Measurements from ENCODE around the gene MPRIP.

Gene MPRIP

GRCh38 chr17:17070931-17071330 is 28.7 kb downstream of the MPRIP start:
- DNase-seq (ENCODE audit: low read depth), result no peak

DNA sequence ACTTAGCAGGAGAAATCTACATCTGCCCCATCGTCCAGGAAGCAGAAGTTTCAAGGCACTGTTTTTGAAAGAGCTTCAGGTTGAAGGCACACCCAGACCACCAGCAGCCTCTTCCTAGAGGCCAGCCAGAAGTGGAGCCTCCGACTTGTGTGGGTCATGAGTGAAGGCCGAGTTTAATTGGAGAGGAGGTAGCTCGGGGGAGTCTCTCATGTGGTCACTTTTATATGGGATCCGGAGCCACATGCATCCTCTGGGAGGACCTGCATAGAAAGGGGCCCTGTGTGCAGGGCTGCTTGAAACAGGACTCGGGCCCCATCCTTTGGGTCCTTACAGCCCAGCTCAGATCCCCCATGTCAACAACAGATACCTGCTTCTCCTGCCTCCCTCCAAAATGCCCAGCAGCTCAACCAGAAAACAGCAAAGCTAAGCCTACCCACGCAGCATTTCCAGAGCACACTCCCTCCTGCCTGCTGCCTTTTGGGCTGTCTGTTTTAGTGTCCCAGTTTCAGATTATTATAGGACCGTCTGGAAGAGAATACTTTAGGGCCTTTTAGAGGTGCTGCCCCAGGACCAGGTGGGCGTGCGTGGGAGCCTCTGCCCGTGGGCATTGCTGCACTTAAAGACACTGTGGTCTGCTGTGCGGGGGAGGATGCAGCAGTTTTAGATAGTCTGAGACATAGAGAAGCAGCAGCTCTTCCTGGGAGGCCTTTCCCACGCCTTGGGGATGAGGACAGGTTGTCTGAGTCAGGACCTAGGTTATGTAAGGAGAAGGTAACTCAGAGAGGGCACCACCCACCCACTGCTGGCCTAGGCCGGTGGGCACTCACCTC is 29.5 kb downstream of the MPRIP start:
- DNase-seq (ENCODE audit: low read depth), result no peak

DNA sequence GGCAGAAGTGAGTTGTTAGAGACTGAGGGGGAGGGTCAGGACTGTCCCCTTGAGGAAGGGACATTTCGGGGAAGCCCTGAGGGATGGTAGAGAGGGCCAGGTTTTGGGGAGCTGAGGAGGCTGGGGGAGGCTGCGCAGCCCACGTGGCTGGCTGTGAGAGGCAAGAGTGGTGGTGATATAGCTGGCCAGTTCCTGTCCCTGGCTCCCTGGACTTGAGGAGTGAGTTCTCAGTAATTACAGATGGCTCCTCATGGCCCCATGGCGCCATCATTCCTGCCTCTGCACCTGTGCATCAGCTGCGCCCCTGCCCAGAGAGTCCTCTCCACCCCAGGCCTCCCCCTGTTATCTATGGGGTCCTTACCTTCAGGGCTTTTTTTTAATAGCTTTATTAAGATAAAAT is 30.3 kb downstream of the MPRIP start:
- DNase-seq (ENCODE audit: low read depth), result no peak

GRCh38 chr17:17073030-17073564 is 30.8 kb downstream of the MPRIP start:
- no peak for DNase-seq (ENCODE audit: low read depth)

DNA sequence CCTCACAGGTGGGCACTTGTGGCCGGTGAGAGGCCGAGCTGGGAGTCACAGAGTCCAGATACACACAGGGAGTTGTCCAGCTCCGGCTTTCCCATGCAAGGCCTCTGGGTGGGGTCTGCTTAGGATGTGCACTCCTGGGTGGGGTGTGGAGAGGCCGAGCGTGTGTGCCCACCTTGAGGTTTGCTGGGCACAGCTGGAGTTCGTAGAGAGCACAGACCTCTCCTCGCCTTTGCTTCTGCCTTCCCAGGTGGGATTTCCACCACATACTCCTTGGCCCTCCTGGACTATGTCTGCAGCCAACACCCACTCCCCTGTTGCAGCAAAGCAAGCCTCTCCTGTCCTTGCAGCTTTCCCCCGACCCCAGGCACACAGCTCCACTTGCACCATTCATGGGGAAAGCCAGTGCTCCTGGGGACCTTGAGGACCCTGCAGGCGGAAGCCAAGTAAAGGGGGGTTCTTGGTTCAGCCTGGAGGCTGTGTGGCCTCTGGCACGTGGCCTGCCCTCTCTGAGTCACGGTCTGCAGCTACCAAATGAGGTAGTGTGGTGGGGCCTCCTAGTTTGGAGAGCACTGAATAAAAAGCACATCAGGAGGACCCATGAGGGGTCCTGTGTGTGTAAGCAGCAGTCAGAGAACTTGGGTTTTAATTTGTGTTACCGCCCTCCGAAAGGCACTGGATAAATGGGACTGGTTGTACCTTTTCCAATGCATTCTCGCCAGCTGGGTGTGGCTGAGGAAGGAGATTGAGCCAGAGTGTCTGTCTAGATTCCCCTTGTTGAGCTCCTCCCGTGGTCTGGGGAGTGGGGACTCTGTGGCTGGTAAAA is 31.5 kb downstream of the MPRIP start:
- no peak for DNase-seq (ENCODE audit: low read depth)

DNA sequence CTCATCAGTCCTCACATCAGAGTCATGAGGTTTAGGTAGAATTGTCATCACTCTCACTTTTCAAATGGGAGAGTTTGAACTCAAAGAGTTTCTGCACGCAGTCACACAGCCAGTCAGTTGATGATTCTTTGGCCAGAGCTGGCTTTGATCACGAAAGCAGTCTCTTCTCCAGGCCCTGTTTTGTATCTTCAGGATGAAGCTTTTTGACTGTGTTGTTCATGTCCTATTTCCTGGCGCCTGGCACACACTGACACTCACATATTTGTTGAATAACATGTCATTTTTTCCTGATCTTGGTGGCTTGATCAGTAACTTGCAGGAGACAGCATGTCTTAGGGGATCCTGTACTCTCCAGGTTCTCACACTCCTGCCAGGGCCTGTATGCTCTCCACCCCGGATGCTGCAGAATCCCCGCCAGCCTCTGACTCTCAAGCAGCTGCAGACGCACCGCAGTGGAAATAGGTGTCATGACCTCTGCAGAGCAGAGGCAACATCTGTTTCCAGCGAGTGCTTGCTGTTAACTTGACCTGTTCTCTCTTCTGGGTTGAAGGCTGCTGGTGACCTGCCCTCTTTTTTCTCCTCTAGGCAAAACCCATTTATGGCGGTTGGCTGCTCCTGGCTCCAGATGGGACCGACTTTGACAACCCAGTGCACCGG is 33.0 kb downstream of the MPRIP start:
- no peak for DNase-seq (ENCODE audit: low read depth)

GRCh38 chr17:17076066-17076465 is 33.8 kb downstream of the MPRIP start:
- no peak for DNase-seq (ENCODE audit: low read depth)

DNA sequence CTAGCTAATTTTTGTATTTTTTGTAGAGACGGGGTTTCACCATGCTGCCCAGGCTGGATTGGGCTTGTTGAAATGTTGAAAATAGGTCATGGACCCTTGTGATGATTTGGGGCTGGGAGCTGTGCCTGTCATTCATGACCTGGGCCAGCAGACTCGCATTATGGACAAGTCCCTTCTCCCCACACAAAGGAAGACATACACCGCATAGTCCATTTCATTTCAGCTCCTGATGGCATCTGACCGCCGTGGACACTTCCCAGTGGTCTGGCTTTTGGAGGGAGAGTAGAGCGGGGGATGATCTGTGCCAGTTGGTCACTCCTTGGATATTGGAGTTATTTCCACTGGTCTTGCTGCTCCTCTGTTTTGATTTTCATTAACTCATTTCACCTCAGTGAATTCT is 34.8 kb downstream of the MPRIP start:
- no peak for DNase-seq (ENCODE audit: low read depth)

GRCh38 chr17:17077861-17078732 is 35.8 kb downstream of the MPRIP start:
- DNase-seq (ENCODE audit: low read depth), result no peak

GRCh38 chr17:17078832-17079231 is 36.6 kb downstream of the MPRIP start:
- no peak for DNase-seq (ENCODE audit: low read depth)

DNA sequence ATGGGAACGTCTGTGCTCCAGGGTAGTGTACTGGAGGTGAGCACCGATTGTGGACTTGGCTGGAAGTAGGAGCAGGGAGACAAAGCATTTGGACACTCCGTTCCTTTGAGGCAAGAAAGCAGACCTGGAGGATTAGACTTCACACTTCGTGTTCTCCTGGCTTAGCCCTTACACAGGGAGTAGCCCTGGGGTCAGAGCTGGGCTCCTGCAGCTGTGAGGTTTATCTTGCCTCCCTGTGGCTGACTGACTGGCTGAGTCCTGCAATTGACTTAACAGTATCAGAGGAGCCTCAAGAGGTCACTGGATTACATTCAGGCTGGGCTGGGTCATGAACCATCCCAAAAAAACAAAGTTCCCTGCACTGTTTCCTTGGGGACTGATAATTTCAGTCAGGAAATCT is 37.1 kb downstream of the MPRIP start:
- DNase-seq (ENCODE audit: low read depth), result no peak

- no peak for DNase-seq (ENCODE audit: low read depth)
Observed at GRCh38 chr17:17079761-17080160, 37.5 kb downstream of the MPRIP start.

- DNase-seq (ENCODE audit: low read depth), result no peak
Observed at GRCh38 chr17:17080181-17080631, 37.9 kb downstream of the MPRIP start.

DNA sequence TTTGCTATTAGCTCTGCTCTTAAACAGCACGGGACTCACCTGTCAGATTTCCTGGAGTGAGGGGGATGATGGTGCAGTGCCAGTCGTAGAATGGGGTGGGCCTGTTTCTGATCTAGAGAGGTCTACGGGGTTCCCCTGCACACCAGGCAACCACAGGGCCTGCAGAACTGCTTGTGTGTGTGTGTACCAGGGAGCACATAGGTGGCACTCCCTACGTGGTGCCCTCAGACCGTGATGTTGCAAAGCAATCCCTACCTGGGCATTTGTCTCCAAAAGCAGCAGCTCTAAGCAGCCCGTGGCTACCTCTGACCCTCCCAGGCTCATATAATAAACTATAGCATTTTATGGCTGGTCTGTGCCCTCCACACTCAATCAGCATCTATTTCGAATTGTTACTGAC is 38.5 kb downstream of the MPRIP start:
- no peak for DNase-seq (ENCODE audit: low read depth)

DNA sequence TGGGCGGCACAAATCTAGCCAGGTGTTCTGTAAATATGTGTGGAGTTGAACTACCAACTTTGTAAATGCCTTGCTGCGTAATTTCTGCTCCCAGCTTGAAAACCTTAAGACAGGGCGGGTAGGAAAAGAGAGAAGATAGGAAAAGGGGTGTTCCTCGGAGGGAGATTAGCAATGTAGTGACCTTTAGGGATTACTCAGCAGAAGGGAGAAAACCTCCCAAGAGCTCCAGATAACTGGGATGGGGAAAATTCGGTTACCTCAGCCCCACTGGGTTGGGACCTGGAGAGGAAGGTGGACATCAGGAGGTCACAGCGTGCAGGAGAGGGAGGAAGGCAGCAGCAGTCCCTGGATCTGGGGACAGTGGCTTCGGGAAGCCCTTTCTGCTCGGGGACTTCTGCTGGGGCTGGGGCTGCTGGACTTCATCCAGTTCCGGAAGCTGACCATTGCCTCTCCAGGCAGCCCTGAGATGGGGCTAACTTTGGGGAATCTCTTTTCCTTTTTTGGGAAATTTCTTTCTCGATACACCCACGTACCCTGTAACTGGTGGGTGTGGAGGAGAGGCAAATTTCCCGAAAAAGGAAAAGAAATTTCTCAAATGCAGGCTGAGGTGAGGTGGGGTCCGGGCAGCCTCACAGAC is 39.2 kb downstream of the MPRIP start:
- DNase-seq (ENCODE audit: low read depth), result no peak

- no peak for DNase-seq (ENCODE audit: low read depth)
Observed at GRCh38 chr17:17082878-17083277, 40.6 kb downstream of the MPRIP start.

DNA sequence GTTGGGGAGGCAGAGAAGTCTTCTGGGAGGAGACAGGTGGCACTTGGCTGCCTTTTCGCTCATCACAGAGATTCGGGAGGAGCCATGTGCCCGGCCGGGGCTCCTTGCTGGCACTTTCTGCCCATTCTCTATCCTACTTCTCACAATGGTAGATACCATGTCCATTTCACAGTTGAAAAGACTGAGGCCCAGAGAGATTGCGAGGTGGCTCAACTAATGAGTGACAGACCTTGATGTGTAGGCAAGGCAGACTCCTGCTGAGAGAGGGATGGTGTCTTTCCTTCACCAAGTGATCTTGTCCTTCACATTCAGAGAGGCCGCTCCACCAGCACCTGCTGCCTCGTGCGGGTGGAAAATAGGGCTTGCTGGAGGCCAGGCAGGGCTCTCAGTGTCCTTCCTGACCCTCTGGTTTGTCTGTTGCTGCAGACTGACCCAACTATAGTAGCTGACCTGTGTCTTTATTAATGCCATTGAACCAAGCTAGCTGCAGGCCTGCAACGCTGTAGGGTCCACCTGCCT is 42.1 kb downstream of the MPRIP start:
- DNase-seq (ENCODE audit: low read depth), result no peak

DNA sequence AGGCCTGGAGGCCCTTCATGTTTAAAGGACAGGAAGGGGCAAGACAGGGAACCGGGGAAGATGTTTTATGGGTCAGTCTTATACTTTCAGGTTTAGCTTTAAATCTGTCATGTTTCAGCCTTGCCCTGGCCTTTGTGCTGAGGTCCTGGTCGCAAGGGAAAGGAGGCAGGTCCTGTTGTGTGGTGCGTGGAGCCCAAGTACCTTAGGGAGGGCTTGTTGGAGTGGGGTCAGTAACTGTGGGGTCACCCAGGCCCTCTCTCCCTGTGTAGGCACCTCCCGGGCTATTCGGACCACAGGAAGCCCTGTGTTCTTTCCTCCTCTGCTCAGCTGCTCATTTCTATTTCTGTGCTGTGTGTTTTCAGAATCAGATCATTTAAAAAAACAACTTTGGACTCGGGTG is 42.7 kb downstream of the MPRIP start:
- no peak for DNase-seq (ENCODE audit: low read depth)

GRCh38 chr17:17086585-17086984 is 44.3 kb downstream of the MPRIP start:
- DNase-seq (ENCODE audit: low read depth), result no peak

DNA sequence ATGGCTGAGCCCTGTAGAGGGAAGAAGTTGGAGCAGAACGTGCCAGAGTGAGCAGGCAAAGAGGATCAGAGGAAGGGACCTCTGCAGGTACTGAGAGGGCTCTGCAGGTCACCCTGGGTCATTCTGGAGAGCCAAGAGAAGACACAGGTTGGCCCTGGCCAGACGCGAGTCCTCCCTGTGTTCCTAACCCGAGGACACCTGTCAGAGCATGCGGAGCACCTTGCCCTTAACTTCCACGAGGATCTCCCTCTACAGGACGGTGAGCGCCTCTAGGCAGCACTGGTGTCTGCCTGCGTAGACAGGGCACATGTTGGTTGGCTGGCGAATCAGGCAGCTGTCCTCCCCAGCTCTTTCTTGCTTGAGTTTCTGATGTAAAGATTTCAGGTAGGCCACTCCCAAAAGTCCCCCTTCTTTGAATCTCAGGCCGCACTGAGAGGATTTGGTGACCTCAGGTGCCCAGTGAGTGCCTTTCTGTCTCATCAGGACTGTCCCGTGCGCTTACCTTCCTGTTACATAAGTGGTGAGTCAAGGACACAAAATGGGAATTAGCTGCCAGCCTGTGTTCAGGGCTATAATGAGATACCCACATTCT is 45.3 kb downstream of the MPRIP start:
- DNase-seq (ENCODE audit: low read depth), result no peak

Measured in activated T-cell treated with anti-CD3 and anti-CD28 coated beads for 1 hour (primary cell).